Breast epithelium (tissue), 4 donors: Measurements from ENCODE around the gene PHF21A. TPM values are rescaled to one million over a fixed set of nuclear protein-coding genes. Genes with fewer than 3 reads are reported as not detected.

Experiments used
- DNase-seq, 2 donors: peaks; one replicate each; pipeline ENCODE4 v3.0.0-alpha.2; 2019; ENCODE audit warnings: low spot score in 2 of 2
- H3K27ac ChIP-seq, 2 donors: fragments of 200-600 bp; sonication (generic) in 1 of 2; one replicate each; pipeline ENCODE4 v1.5.1; 2016 to 2019; ENCODE audit warnings: mild to moderate bottlenecking in 1 of 2
- H3K27me3 ChIP-seq, 2 donors: fragments of 200-600 bp; sonication (generic) in 1 of 2; one replicate each; pipeline versions ENCODE4 v1.5.1 to v1.6.0; 2017 to 2019; ENCODE audit warnings: control low read depth in 1 of 2, mild to moderate bottlenecking in 1 of 2
- H3K36me3 ChIP-seq: fragments of 200-600 bp; one replicate; pipeline ENCODE4 v1.5.1; 2019
- H3K4me1 ChIP-seq, 2 donors: fragments of 200-600 bp; sonication (generic); one replicate each; pipeline ENCODE4 v1.5.1; 2016 to 2019; ENCODE audit warnings: control low read depth in 1 of 2
- H3K4me3 ChIP-seq, 3 donors: fragments of 200-600 bp; sonication (generic); 1 replicate in 2 of 3; 2 replicates in 1 of 3; pipeline ENCODE4 v1.5.1; 2016 to 2019; ENCODE audit warnings: mild to moderate bottlenecking in 3 of 3, moderate library complexity in 2 of 3
- H3K9me3 ChIP-seq, 2 donors: fragments of 200-600 bp; sonication (generic) in 1 of 2; one replicate each; pipeline ENCODE4 v1.5.1; 2016 to 2019; ENCODE audit warnings: control low read depth in 1 of 2
- POLR2A ChIP-seq: fragments of 450-650 bp; IDR thresholded peaks from one replicate; pipeline ENCODE4 v1.6.1; 2016; ENCODE audit warnings: antibody characterized with exemption, mild to moderate bottlenecking, moderate library complexity
- POLR2AphosphoS5 ChIP-seq, 3 donors: sonication (generic); formaldehyde crosslinking; IDR thresholded peaks; one replicate each; pipeline ENCODE4 v1.6.1; 2017; ENCODE audit warnings: antibody characterized with exemption in 3 of 3
- intact Hi-C: fragments of 100-400 bp; cut with DNase I; formaldehyde crosslinking; loops from one replicate; pipeline ENCODE4 v1.15.1; 2023; ENCODE audit warnings: low total_unique reads
- total RNA-seq, 3 donors: library from RNA; depleted of rRNA; stranded (reverse); fragments of >200 nt; gene quantifications; one replicate each; pipeline ENCODE4 v1.1.0, GENCODE V29; 2016
- TF ChIP-seq, protein P1 (sequence below), 3 donors: fragments of 450-650 bp; IDR thresholded peaks; one replicate each; pipeline ENCODE4 v1.5.1; 2016 to 2017; ENCODE audit warnings: antibody characterized with exemption in 3 of 3, mild to moderate bottlenecking in 3 of 3, moderate library complexity in 3 of 3

The PHF21A gene
- total RNA-seq, 3 donors from 2014 or later, result 23.4 to 70.8 (median 42.7) TPM

DNA sequence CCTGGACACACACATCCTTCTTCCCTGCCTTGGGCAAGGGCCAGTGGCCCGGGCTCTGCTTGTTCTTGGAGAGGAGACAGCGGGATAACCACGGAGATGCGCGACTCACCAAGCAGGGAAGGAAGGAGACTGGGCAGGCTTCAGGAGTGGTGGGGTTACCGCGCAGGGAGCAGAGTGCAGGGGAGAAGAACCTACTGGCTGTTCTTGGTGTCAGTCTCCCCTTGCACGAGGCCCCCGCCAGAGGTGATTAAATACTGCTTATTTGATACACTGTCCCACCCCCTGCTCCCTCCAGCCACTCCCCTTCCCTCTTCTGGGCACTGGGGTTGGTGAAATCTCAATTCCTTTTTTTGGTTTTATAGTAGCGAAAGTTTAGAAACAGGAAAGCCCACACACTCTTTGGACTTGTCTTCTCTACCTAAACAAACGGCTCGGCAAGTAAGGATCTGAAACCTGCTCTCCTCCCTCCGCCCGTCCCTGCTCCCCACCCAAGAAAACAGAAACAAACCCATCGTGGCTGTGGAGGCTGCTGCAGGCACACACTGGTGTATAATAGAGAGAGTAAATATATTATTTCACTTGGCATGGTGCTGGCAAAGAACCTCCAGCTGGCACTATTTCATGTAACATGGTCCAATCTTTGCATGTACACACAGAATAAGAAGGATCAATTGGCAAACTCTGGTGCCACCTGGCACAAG, 188.0 kb downstream of the PHF21A start:
- H3K27me3 ChIP-seq, result no peaks in the 10 kb centered on the region
- H3K4me3 ChIP-seq, result peak overlapping the region in 2 of 3 donors; percentile 10 to 21
- H3K9me3 ChIP-seq, result no peaks in the 10 kb centered on the region
- intact Hi-C loops, result no loop called here
- peak overlapping the region; percentile 55 to 77 for H3K27ac ChIP-seq
- peaks cover 0 to 15% of the 10 kb centered on the region in 2 donors for H3K4me1 ChIP-seq
- no peak for DNase-seq
- no peaks in the 10 kb centered on the region for H3K36me3 ChIP-seq
- TF ChIP-seq POLR2A, result no peak
- TF ChIP-seq POLR2AphosphoS5 (IDR thresholded peaks at IDR 0.05), result no peak
- TF ChIP-seq, protein P1, sequence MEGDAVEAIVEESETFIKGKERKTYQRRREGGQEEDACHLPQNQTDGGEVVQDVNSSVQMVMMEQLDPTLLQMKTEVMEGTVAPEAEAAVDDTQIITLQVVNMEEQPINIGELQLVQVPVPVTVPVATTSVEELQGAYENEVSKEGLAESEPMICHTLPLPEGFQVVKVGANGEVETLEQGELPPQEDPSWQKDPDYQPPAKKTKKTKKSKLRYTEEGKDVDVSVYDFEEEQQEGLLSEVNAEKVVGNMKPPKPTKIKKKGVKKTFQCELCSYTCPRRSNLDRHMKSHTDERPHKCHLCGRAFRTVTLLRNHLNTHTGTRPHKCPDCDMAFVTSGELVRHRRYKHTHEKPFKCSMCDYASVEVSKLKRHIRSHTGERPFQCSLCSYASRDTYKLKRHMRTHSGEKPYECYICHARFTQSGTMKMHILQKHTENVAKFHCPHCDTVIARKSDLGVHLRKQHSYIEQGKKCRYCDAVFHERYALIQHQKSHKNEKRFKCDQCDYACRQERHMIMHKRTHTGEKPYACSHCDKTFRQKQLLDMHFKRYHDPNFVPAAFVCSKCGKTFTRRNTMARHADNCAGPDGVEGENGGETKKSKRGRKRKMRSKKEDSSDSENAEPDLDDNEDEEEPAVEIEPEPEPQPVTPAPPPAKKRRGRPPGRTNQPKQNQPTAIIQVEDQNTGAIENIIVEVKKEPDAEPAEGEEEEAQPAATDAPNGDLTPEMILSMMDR (IDR thresholded peaks at IDR 0.05), result no peak

GRCh38 chr11:45932217-45932616, 189.0 kb downstream of the PHF21A start:
- peaks cover 0 to 15% of the 10 kb centered on the region in 2 donors for H3K4me1 ChIP-seq
- no peaks in the 10 kb centered on the region for H3K9me3 ChIP-seq
- H3K27me3 ChIP-seq, result no peaks in the 10 kb centered on the region
- TF ChIP-seq, protein P1 (IDR thresholded peaks at IDR 0.05), result no peak
- TF ChIP-seq POLR2A, result no peak
- no peak for TF ChIP-seq POLR2AphosphoS5 (IDR thresholded peaks at IDR 0.05)
- DNase-seq, result no peak
- H3K27ac ChIP-seq, result peak overlapping the region; percentile 77 to 88
- H3K4me3 ChIP-seq, result peak overlapping the region in 1 of 3 donors; percentile 21
- no peaks in the 10 kb centered on the region for H3K36me3 ChIP-seq
- intact Hi-C loops, result no loop called here

GRCh38 chr11:45931739-45932138, 189.5 kb downstream of the PHF21A start:
- Histone ChIP-seq H3K36me3 (no peaks in the 10 kb centered on the region), H3K27ac (peak overlapping the region; percentile 77 to 88), H3K9me3 (no peaks in the 10 kb centered on the region), H3K4me3 (peak overlapping the region in 1 of 3 donors; percentile 21), H3K27me3 (no peaks in the 10 kb centered on the region), H3K4me1 (peaks cover 0 to 15% of the 10 kb centered on the region in 2 donors)
- intact Hi-C loops, result no loop called here
- DNase-seq, result no peak
- TF ChIP-seq, protein P1 (IDR thresholded peaks at IDR 0.05), result no peak
- no peak for TF ChIP-seq POLR2A
- no peak for TF ChIP-seq POLR2AphosphoS5 (IDR thresholded peaks at IDR 0.05)

GRCh38 chr11:45930951-45931570, 190.2 kb downstream of the PHF21A start:
- Histone ChIP-seq H3K36me3 (no peaks in the 10 kb centered on the region), H3K9me3 (no peaks in the 10 kb centered on the region), H3K27ac (peak overlapping the region; percentile 77 to 88), H3K4me3 (peak overlapping the region in 1 of 3 donors; percentile 2), H3K27me3 (no peaks in the 10 kb centered on the region), H3K4me1 (peaks cover 0 to 15% of the 10 kb centered on the region in 2 donors)
- TF ChIP-seq, protein P1 (IDR thresholded peaks at IDR 0.05), result no peak
- TF ChIP-seq POLR2A (no peak), POLR2AphosphoS5 (IDR thresholded peaks at IDR 0.05) (no peak)
- DNase-seq, result peak in 1 of 2 donors; percentile 78
- intact Hi-C loops, result no loop called here
